ENCODE results near the gene MTREX. TPM values are rescaled to one million over a fixed set of nuclear protein-coding genes. Genes with fewer than 3 reads are reported as not detected.

MTREX gene
- total RNA-seq, 1 donor from 2014 or later = 68.7 TPM

GRCh38 chr5:55393501-55394175 is 85.8 kb downstream of the MTREX start:
- H3K4me3 Mint-ChIP-seq (ENCODE audit: unreplicated experiment) = no peak overlapping the region
- no peaks in the 10 kb centered on the region for H4K20me1 ChIP-seq (ENCODE audit: insufficient read depth, low read length)
- TF ChIP-seq CTCF (IDR thresholded peaks at IDR 0.05; ENCODE audit: insufficient read depth, low read depth, low read length) (no peak), EZH2 (IDR thresholded peaks at IDR 0.05; ENCODE audit: insufficient read depth, low read length) (no peak)
- no peak overlapping the region for H3K9ac ChIP-seq (ENCODE audit: low read length)
- H3K27ac ChIP-seq (ENCODE audit: low read depth, low read length) = no peak overlapping the region
- H3K4me3 ChIP-seq (ENCODE audit: insufficient read depth, low read depth, low read length) = no peak overlapping the region
- no peaks in the 10 kb centered on the region for H3K27me3 Mint-ChIP-seq (ENCODE audit: low read depth, unreplicated experiment)
- H3K36me3 ChIP-seq (ENCODE audit: insufficient read depth, low read length) = peaks cover 7% of the 10 kb centered on the region
- no peak overlapping the region for H3K27ac Mint-ChIP-seq (ENCODE audit: unreplicated experiment)
- FAIRE-seq (no peak), DNase-seq (ENCODE audit: low read depth) (no peak)
- H3K9me3 Mint-ChIP-seq (ENCODE audit: unreplicated experiment) = no peaks in the 10 kb centered on the region
- no peak overlapping the region for H3K4me2 ChIP-seq (ENCODE audit: low read length)
- H3K9me3 ChIP-seq (ENCODE audit: insufficient read depth, low read depth, low read length) = peaks cover 5% of the 10 kb centered on the region
- peaks cover 14% of the 10 kb centered on the region for H3K36me3 Mint-ChIP-seq (ENCODE audit: low read depth, unreplicated experiment)
- no peak overlapping the region for H2AFZ ChIP-seq (ENCODE audit: low read depth, low read length)
- no peaks in the 10 kb centered on the region for H3K79me2 ChIP-seq (ENCODE audit: insufficient read depth, low read length)
- H3K4me1 Mint-ChIP-seq (ENCODE audit: low read depth, unreplicated experiment) = peaks cover 2% of the 10 kb centered on the region
- no peaks in the 10 kb centered on the region for H3K4me1 ChIP-seq (ENCODE audit: insufficient read depth, low read length)
- H3K27me3 ChIP-seq (ENCODE audit: insufficient read depth, low read length) = no peaks in the 10 kb centered on the region

- Histone ChIP-seq H3K9ac (ENCODE audit: low read length) (no peak overlapping the region), H3K4me1 (ENCODE audit: insufficient read depth, low read length) (no peaks in the 10 kb centered on the region), H3K36me3 (ENCODE audit: insufficient read depth, low read length) (peaks cover 29% of the 10 kb centered on the region), H3K4me3 (ENCODE audit: insufficient read depth, low read depth, low read length) (no peak overlapping the region), H4K20me1 (ENCODE audit: insufficient read depth, low read length) (peaks cover 4% of the 10 kb centered on the region), H3K27ac (ENCODE audit: low read depth, low read length) (no peak overlapping the region), H3K9me3 (ENCODE audit: insufficient read depth, low read depth, low read length) (no peaks in the 10 kb centered on the region), H3K79me2 (ENCODE audit: insufficient read depth, low read length) (no peaks in the 10 kb centered on the region), H3K27me3 (ENCODE audit: insufficient read depth, low read length) (no peaks in the 10 kb centered on the region), H3K4me2 (ENCODE audit: low read length) (no peak overlapping the region), H2AFZ (ENCODE audit: low read depth, low read length) (no peak overlapping the region)
- Mint-ChIP-seq H3K36me3 (ENCODE audit: low read depth, unreplicated experiment) (peaks cover 2% of the 10 kb centered on the region), H3K27me3 (ENCODE audit: low read depth, unreplicated experiment) (no peaks in the 10 kb centered on the region), H3K9me3 (ENCODE audit: unreplicated experiment) (no peaks in the 10 kb centered on the region), H3K4me3 (ENCODE audit: unreplicated experiment) (no peak overlapping the region), H3K27ac (ENCODE audit: unreplicated experiment) (no peak overlapping the region), H3K4me1 (ENCODE audit: low read depth, unreplicated experiment) (no peaks in the 10 kb centered on the region)
- TF ChIP-seq CTCF (IDR thresholded peaks at IDR 0.05; ENCODE audit: insufficient read depth, low read depth, low read length) (no peak), EZH2 (IDR thresholded peaks at IDR 0.05; ENCODE audit: insufficient read depth, low read length) (no peak)
- no peak for DNase-seq (ENCODE audit: low read depth)
- FAIRE-seq = no peak
Measured at GRCh38 chr5:55402199-55402598, 94.4 kb downstream of the MTREX start.

GRCh38 chr5:55406292-55406691 is 98.5 kb downstream of the MTREX start:
- Histone ChIP-seq H3K79me2 (ENCODE audit: insufficient read depth, low read length) (no peaks in the 10 kb centered on the region), H3K9ac (ENCODE audit: low read length) (no peak overlapping the region), H3K27me3 (ENCODE audit: insufficient read depth, low read length) (no peaks in the 10 kb centered on the region), H3K4me3 (ENCODE audit: insufficient read depth, low read depth, low read length) (no peak overlapping the region), H3K4me2 (ENCODE audit: low read length) (no peak overlapping the region), H3K36me3 (ENCODE audit: insufficient read depth, low read length) (peaks cover 22% of the 10 kb centered on the region), H3K9me3 (ENCODE audit: insufficient read depth, low read depth, low read length) (no peaks in the 10 kb centered on the region), H4K20me1 (ENCODE audit: insufficient read depth, low read length) (peaks cover 4% of the 10 kb centered on the region), H3K27ac (ENCODE audit: low read depth, low read length) (no peak overlapping the region), H3K4me1 (ENCODE audit: insufficient read depth, low read length) (peaks cover 4% of the 10 kb centered on the region), H2AFZ (ENCODE audit: low read depth, low read length) (no peak overlapping the region)
- no peak for TF ChIP-seq EZH2 (IDR thresholded peaks at IDR 0.05; ENCODE audit: insufficient read depth, low read length)
- no peak for TF ChIP-seq CTCF (IDR thresholded peaks at IDR 0.05; ENCODE audit: insufficient read depth, low read depth, low read length)
- DNase-seq (ENCODE audit: low read depth) (no peak), FAIRE-seq (no peak)
- Mint-ChIP-seq H3K27me3 (ENCODE audit: low read depth, unreplicated experiment) (no peaks in the 10 kb centered on the region), H3K9me3 (ENCODE audit: unreplicated experiment) (no peaks in the 10 kb centered on the region), H3K4me1 (ENCODE audit: low read depth, unreplicated experiment) (peaks cover 3% of the 10 kb centered on the region), H3K27ac (ENCODE audit: unreplicated experiment) (no peak overlapping the region), H3K36me3 (ENCODE audit: low read depth, unreplicated experiment) (peaks cover 5% of the 10 kb centered on the region), H3K4me3 (ENCODE audit: unreplicated experiment) (no peak overlapping the region)
